Smooth muscle cell (in vitro differentiated cells): ENCODE results near the gene FAM20C. TPM values are rescaled to one million over a fixed set of nuclear protein-coding genes. Genes with fewer than 3 reads are reported as not detected.

Experiments
- DNase-seq: peaks from one replicate; lab custom pipeline; 2025; ENCODE audit not compliant: unreplicated experiment; lab: John Stamatoyannopoulos, UW
- H2AFZ ChIP-seq: fragments of 200-600 bp; sonication (generic); 2 replicates; pipeline ENCODE4 v1.6.0; 2016; ENCODE audit warnings: antibody characterized with exemption, low read depth, mild to moderate bottlenecking
- H3F3A ChIP-seq: fragments of 200-600 bp; sonication (generic); 2 replicates; pipeline ENCODE4 v1.6.0; 2017; ENCODE audit warnings: antibody characterized with exemption, low read depth
- H3K27ac ChIP-seq: fragments of 200-600 bp; sonication (generic); 2 replicates; pipeline ENCODE4 v1.5.1; 2016; ENCODE audit warnings: low read depth, mild to moderate bottlenecking
- H3K27me3 ChIP-seq: fragments of 200-600 bp; sonication (generic); 2 replicates; pipeline ENCODE4 v1.6.1; 2016; ENCODE audit warnings: low read depth, mild to moderate bottlenecking
- H3K36me3 ChIP-seq: fragments of 200-600 bp; sonication (generic); 2 replicates; pipeline ENCODE4 v1.5.1; 2016; ENCODE audit warnings: low read depth
- H3K4me1 ChIP-seq: fragments of 200-600 bp; sonication (generic); 2 replicates; pipeline ENCODE4 v1.5.1; 2016; ENCODE audit warnings: low read depth
- H3K4me2 ChIP-seq: fragments of 200-600 bp; sonication (generic); 2 replicates; pipeline ENCODE4 v1.6.0; 2016; ENCODE audit warnings: mild to moderate bottlenecking
- H3K4me3 ChIP-seq: fragments of 200-600 bp; sonication (generic); 2 replicates; pipeline ENCODE4 v1.5.1; 2016; ENCODE audit warnings: mild to moderate bottlenecking
- H3K79me2 ChIP-seq: fragments of 200-600 bp; sonication (generic); 2 replicates; pipeline ENCODE4 v1.6.0; 2016; ENCODE audit warnings: low read depth, mild to moderate bottlenecking
- H3K9ac ChIP-seq: fragments of 200-600 bp; sonication (generic); 2 replicates; pipeline ENCODE4 v1.6.0; 2016; ENCODE audit warnings: low read depth
- H3K9me3 ChIP-seq: fragments of 200-600 bp; sonication (generic); replicated peaks from 2 replicates; pipeline ENCODE4 v1.5.1; 2016; ENCODE audit warnings: low read depth
- H4K20me1 ChIP-seq: fragments of 200-600 bp; sonication (generic); 2 replicates; pipeline ENCODE4 v1.6.0; 2016; ENCODE audit warnings: low read depth
- CTCF ChIP-seq: fragments of 200-600 bp; sonication (generic); IDR thresholded peaks from 2 replicates; pipeline ENCODE4 v1.5.1; 2017; ENCODE audit warnings: borderline replicate concordance, mild to moderate bottlenecking, antibody characterized with exemption; ENCODE audit not compliant: insufficient read depth, poor library complexity, severe bottlenecking
- WGBS: methylation state at CpG from one replicate; pipeline ENCODE4 v1.1.7; 2016; ENCODE audit warnings: low lambda C conversion rate; 5-methylcytosine and 5-hydroxymethylcytosine counted together
- polyA plus RNA-seq: library from polyadenylated mRNA; unstranded; fragments of >200 nt; fragmentation: Nextera tagmentation; extraction: Ambion mirVana; gene quantifications from 2 replicates; pipeline ENCODE4 v1.2.1, GENCODE V29; 2016
- total RNA-seq: library from RNA; depleted of rRNA; stranded (reverse); fragments of >200 nt; gene quantifications from 2 replicates; pipeline ENCODE4 v1.2.3, GENCODE V29; 2014

FAM20C gene
- total and polyA plus RNA-seq, 2 experiments from 2014 or later = 5.6 to 6.2 TPM

DNA sequence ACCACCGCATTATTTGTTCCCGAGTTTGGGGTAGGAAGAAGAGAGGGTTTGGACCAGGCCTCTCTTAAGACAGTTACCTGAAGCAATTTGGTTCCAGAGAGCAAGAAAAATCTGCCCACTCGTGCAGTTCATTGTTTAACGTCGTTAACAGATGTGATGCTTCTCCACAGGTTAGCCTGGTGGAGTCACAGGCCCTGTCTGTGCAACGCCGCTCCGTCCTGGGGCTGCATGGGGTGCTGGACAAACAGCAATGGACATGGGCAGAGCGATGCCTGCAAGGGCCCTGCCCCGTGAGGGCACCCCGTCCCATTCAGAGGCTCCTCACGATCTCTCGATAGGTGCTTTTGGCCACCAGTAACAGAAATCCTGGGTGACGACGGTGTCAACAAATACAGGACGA is 107.3 kb downstream of the FAM20C start:
- 94% methylated on average over 16 of the region's 16 CpGs for WGBS
- no peak for TF ChIP-seq CTCF
- Histone ChIP-seq H3K9ac (no peak overlapping the region), H3K9me3 (no peaks in the 10 kb centered on the region), H3K4me3 (no peak overlapping the region), H3K27me3 (no peaks in the 10 kb centered on the region), H3K79me2 (no peaks in the 10 kb centered on the region), H3F3A (no peaks in the 10 kb centered on the region), H4K20me1 (no peaks in the 10 kb centered on the region), H2AFZ (no peak overlapping the region), H3K27ac (no peak overlapping the region), H3K36me3 (no peaks in the 10 kb centered on the region), H3K4me2 (no peak overlapping the region), H3K4me1 (no peaks in the 10 kb centered on the region)
- no peak for DNase-seq

GRCh38 chr7:300048-300447 is 107.7 kb downstream of the FAM20C start:
- TF ChIP-seq CTCF = no peak
- Histone ChIP-seq H3K4me1 (no peaks in the 10 kb centered on the region), H3K9ac (no peak overlapping the region), H3F3A (no peaks in the 10 kb centered on the region), H3K4me2 (no peak overlapping the region), H3K79me2 (no peaks in the 10 kb centered on the region), H3K9me3 (no peaks in the 10 kb centered on the region), H3K27me3 (no peaks in the 10 kb centered on the region), H4K20me1 (no peaks in the 10 kb centered on the region), H2AFZ (no peak overlapping the region), H3K27ac (no peak overlapping the region), H3K36me3 (no peaks in the 10 kb centered on the region), H3K4me3 (no peak overlapping the region)
- no peak for DNase-seq
- 90% methylated on average over 10 of the region's 10 CpGs for WGBS

- no peaks in the 10 kb centered on the region for H3F3A ChIP-seq
- H3K4me3 ChIP-seq = no peak overlapping the region
- H3K4me2 ChIP-seq = no peak overlapping the region
- no peaks in the 10 kb centered on the region for H3K9me3 ChIP-seq
- WGBS = 96% methylated on average over 13 of the region's 13 CpGs
- H3K27ac ChIP-seq = no peak overlapping the region
- H3K4me1 ChIP-seq = no peaks in the 10 kb centered on the region
- TF ChIP-seq CTCF = no peak
- no peaks in the 10 kb centered on the region for H3K36me3 ChIP-seq
- H3K79me2 ChIP-seq = no peaks in the 10 kb centered on the region
- H3K9ac ChIP-seq = no peak overlapping the region
- no peaks in the 10 kb centered on the region for H4K20me1 ChIP-seq
- H3K27me3 ChIP-seq = no peaks in the 10 kb centered on the region
- no peak overlapping the region for H2AFZ ChIP-seq
- no peak for DNase-seq
Measured at GRCh38 chr7:300546-301290, 108.3 kb downstream of the FAM20C start.
